Endothelial cell of umbilical vein (primary cell): Measurements from ENCODE around the gene WSB1. TPM values are rescaled to one million over a fixed set of nuclear protein-coding genes. Genes with fewer than 3 reads are reported as not detected.

ENCODE experiments used
- BruUV-seq: library from RNA; stranded (reverse); fragments of 400-500 nt; replicated peaks from 2 replicates; lab custom pipeline; 2021; lab: Mats Ljungman, UMichigan
- CTCF ChIA-PET: fragments of 300-600, 350-600 bp; sonication (Branson Sonifier 250); formaldehyde crosslinking; loops from one replicate; lab custom pipeline; 2021; ENCODE audit warnings: antibody characterized with exemption, inconsistent platforms; lab: Charles Lee
- POLR2A ChIA-PET: fragments of 300-600, 350-600 bp; sonication (Branson Sonifier 250); formaldehyde crosslinking; loops from one replicate; lab custom pipeline; 2021; ENCODE audit warnings: antibody characterized with exemption, inconsistent platforms; lab: Charles Lee
- DNase-seq: peaks from one replicate; pipeline ENCODE4 v3.0.0-alpha.2; 2011; ENCODE audit warnings: low read depth, low spot score
- FAIRE-seq: peaks from 2 replicates; lab custom pipeline; 2011; peaks lifted over from hg19 to GRCh38; lab: Jason Lieb, UNC
- H2AFZ ChIP-seq: 2 replicates; pipeline ENCODE4 v1.6.0; 2012; ENCODE audit warnings: low read depth, low read length, control low read depth, inconsistent platforms
- H3K27ac ChIP-seq: 2 replicates; pipeline ENCODE4 v1.5.1; 2011; ENCODE audit warnings: low read depth, mild to moderate bottlenecking, control low read depth, low read length, moderate library complexity; ENCODE audit not compliant: insufficient read depth
- H3K27me3 ChIP-seq, 2 experiments: 2 replicates each; pipeline versions ENCODE4 v1.6.0 to v1.6.1; 2011; ENCODE audit warnings: low read length in 2 of 2, mixed read lengths in 1 of 2; ENCODE audit not compliant: control insufficient read depth in 2 of 2, insufficient read depth in 2 of 2
- H3K36me3 ChIP-seq, 2 experiments: 2 replicates in 1 of 2; 3 replicates in 1 of 2; pipeline ENCODE4 v1.5.1; 2011; ENCODE audit warnings: low read length in 2 of 2, mild to moderate bottlenecking in 1 of 2, moderate library complexity in 1 of 2; ENCODE audit not compliant: control insufficient read depth in 2 of 2, insufficient read depth in 2 of 2; ENCODE audit errors: extremely low read depth in 1 of 2
- H3K4me1 ChIP-seq: 3 replicates; pipeline ENCODE4 v1.5.1; 2011; ENCODE audit warnings: mild to moderate bottlenecking, low read length; ENCODE audit not compliant: control insufficient read depth, insufficient read depth; ENCODE audit errors: extremely low read depth
- H3K4me2 ChIP-seq: 2 replicates; pipeline ENCODE4 v1.6.1; 2011; ENCODE audit warnings: low read length, control low read depth, mixed read lengths; ENCODE audit not compliant: insufficient read depth
- H3K4me3 ChIP-seq, 3 experiments: fragments of 200-600 bp in 1 of 3; sonication (generic), shearing (Covaris generic) in 1 of 3; replicated peaks in 1 of 3; 2 replicates each; pipeline ENCODE4 v1.5.1; 2011 to 2016; ENCODE audit warnings: control low read depth in 3 of 3, low read length in 3 of 3, mild to moderate bottlenecking in 2 of 3, inconsistent platforms in 1 of 3, low read depth in 1 of 3, moderate library complexity in 1 of 3; ENCODE audit not compliant: insufficient read depth in 1 of 3
- H3K79me2 ChIP-seq: 2 replicates; pipeline ENCODE4 v1.6.0; 2012; ENCODE audit warnings: low read length, inconsistent platforms; ENCODE audit not compliant: control insufficient read depth, insufficient read depth
- H3K9ac ChIP-seq: replicated peaks from 2 replicates; pipeline ENCODE3; 2011; ENCODE audit warnings: low read length, control low read depth; ENCODE audit not compliant: insufficient read depth; ENCODE audit errors: extremely low read depth
- H3K9me1 ChIP-seq: replicated peaks from 3 replicates; pipeline ENCODE4 v1.6.0; 2011; ENCODE audit warnings: mild to moderate bottlenecking, low read length; ENCODE audit not compliant: control insufficient read depth, insufficient read depth; ENCODE audit errors: extremely low read depth
- H3K9me3 ChIP-seq: replicated peaks from 2 replicates; pipeline ENCODE4 v1.5.1; 2012; ENCODE audit warnings: low read length, inconsistent platforms; ENCODE audit not compliant: control insufficient read depth, insufficient read depth
- H4K20me1 ChIP-seq: replicated peaks from 2 replicates; pipeline ENCODE3; 2011; ENCODE audit warnings: mild to moderate bottlenecking, low read length; ENCODE audit not compliant: control insufficient read depth, insufficient read depth; ENCODE audit errors: extremely low read depth
- CTCF ChIP-seq, 2 donors: IDR thresholded peaks; 1 replicate in 1 of 2; 2 replicates in 1 of 2; pipeline ENCODE4 v1.5.1; 2011; ENCODE audit warnings: low read length in 2 of 2, mild to moderate bottlenecking in 2 of 2, moderate library complexity in 2 of 2, control low read depth in 1 of 2, inconsistent platforms in 1 of 2, low read depth in 1 of 2; ENCODE audit not compliant: insufficient read depth in 1 of 2; ENCODE audit errors: extremely low read depth in 1 of 2
- EZH2 ChIP-seq: IDR thresholded peaks from 2 replicates; pipeline ENCODE4 v1.6.1; 2012; ENCODE audit warnings: borderline replicate concordance, low read depth, mild to moderate bottlenecking, moderate library complexity, low read length, inconsistent platforms; ENCODE audit not compliant: severe bottlenecking
- FOS ChIP-seq: IDR thresholded peaks from 2 replicates; pipeline ENCODE4 v1.6.1; 2011; ENCODE audit warnings: mild to moderate bottlenecking, low read length, moderate library complexity, borderline replicate concordance; ENCODE audit not compliant: insufficient read depth
- GATA2 ChIP-seq: IDR thresholded peaks from 2 replicates; pipeline ENCODE4 v1.7.0; 2011; ENCODE audit warnings: low read depth, mild to moderate bottlenecking, moderate library complexity, mixed read lengths, low read length; ENCODE audit not compliant: insufficient read length, insufficient read depth
- JUN ChIP-seq: IDR thresholded peaks from 2 replicates; pipeline ENCODE4 v1.6.1; 2011; ENCODE audit warnings: borderline replicate concordance, low read depth; ENCODE audit not compliant: insufficient read length, insufficient read depth
- MAX ChIP-seq: IDR thresholded peaks from 2 replicates; pipeline ENCODE4 v1.6.1; 2011; ENCODE audit not compliant: insufficient read depth, insufficient read length
- MYC ChIP-seq: IDR thresholded peaks from one replicate; pipeline ENCODE4 v1.6.1; 2011; ENCODE audit warnings: mild to moderate bottlenecking, low read depth, low read length
- POLR2A ChIP-seq: IDR thresholded peaks from 2 replicates; pipeline ENCODE4 v1.6.1; 2012; ENCODE audit warnings: low read depth, mild to moderate bottlenecking, control low read depth, low read length
- POLR2AphosphoS5 ChIP-seq: IDR thresholded peaks from 2 replicates; pipeline ENCODE4 v1.6.1; 2012; ENCODE audit warnings: low read depth, mild to moderate bottlenecking, control low read depth, low read length, moderate library complexity; ENCODE audit not compliant: insufficient read depth
- dilution Hi-C: fragments of 300-500 bp; cut with MboI; formaldehyde crosslinking; loops from one replicate; pipeline ENCODE4 v1.15.0; 2019; ENCODE audit warnings: low sequenced_read_pairs; ENCODE audit not compliant: extremely low pct_ligation_motif_present
- intact Hi-C: fragments of 100-400 bp; cut with micrococcal nuclease; formaldehyde crosslinking; loops from one replicate; pipeline ENCODE4 v1.10.0; 2022
- polyA plus RNA-seq, 4 experiments: library from polyadenylated mRNA; depleted of rRNA in 3 of 4; stranded (reverse) in 3 of 4; unstranded in 1 of 4; fragments of >200 nt; gene quantifications; 2 replicates each; pipeline versions ENCODE4 v1.2.1 to v1.2.3, GENCODE V29; 2011 to 2012; ENCODE audit warnings: missing spikeins in 1 of 4
- total RNA-seq: library from RNA; stranded (reverse); gene quantifications from 2 replicates; pipeline ENCODE4 v1.2.3, GENCODE V29; 2021

WSB1 gene
- total and polyA plus RNA-seq, 2 donors (not counting 3 experiments of a cell fraction or from before 2014, with no cell fraction given): 471 to 736 TPM

- no peak overlapping the region for H3K4me2 ChIP-seq
- no peak overlapping the region for H3K27ac ChIP-seq
- no peaks in the 10 kb centered on the region for H3K79me2 ChIP-seq
- H4K20me1 ChIP-seq: no peaks in the 10 kb centered on the region
- H3K27me3 ChIP-seq: peaks cover 0 to 4% of the 10 kb centered on the region in 2 experiments
- ChIA-PET CTCF (interaction anchor here (1.2 to 1.9 kb wide), 2 partner anchors 10 to 29 kb away, joined by 5 to 10 read pairs; no protein-coding TSS in a partner anchor), POLR2A (interaction anchor here (0.6 to 1.9 kb wide), 2 partner anchors 9 to 29 kb away, joined by 3 to 14 read pairs; no protein-coding TSS in a partner anchor)
- H3K9me3 ChIP-seq: no peaks in the 10 kb centered on the region
- no peak for TF ChIP-seq FOS
- no peak for TF ChIP-seq GATA2
- TF ChIP-seq CTCF (IDR thresholded peaks at IDR 0.05; ENCODE audit: extremely low read depth in 1 of 2, insufficient read depth in 1 of 2, low read depth in 1 of 2, low read length in 2 of 2): no peak
- TF ChIP-seq MYC: no peak
- no peak for TF ChIP-seq JUN
- TF ChIP-seq POLR2A: no peak
- TF ChIP-seq POLR2AphosphoS5: no peak
- TF ChIP-seq MAX: no peak
- no peak for TF ChIP-seq EZH2
- no peak overlapping the region for H2AFZ ChIP-seq
- intact Hi-C loops (no loop called here), dilution Hi-C loops (no loop called here)
- H3K4me1 ChIP-seq: peaks cover 33% of the 10 kb centered on the region
- no peaks in the 10 kb centered on the region for H3K36me3 ChIP-seq
- no peak overlapping the region for H3K4me3 ChIP-seq
- H3K9me1 ChIP-seq: no peaks in the 10 kb centered on the region
- no TSS peak for BruUV-seq
- DNase-seq: no peak
- H3K9ac ChIP-seq: no peak overlapping the region
- no peak for FAIRE-seq
These were observed 27.7 kb upstream of the WSB1 start for GRCh38 chr17:27266228-27266627.
